GM19328 (cell line): ENCODE data around the gene PRIMA1.

Experiments used
- ATAC-seq: cut with Tn5 transposase; IDR thresholded peaks from one replicate; pipeline ENCODE4 v1.9.1; 2021; ENCODE audit warnings: mild to moderate bottlenecking, moderate library complexity; ENCODE audit not compliant: unreplicated experiment

PRIMA1 gene

GRCh38 chr14:93734086-93734822 is 54.0 kb downstream of the PRIMA1 start:
- ATAC-seq: no peak

DNA sequence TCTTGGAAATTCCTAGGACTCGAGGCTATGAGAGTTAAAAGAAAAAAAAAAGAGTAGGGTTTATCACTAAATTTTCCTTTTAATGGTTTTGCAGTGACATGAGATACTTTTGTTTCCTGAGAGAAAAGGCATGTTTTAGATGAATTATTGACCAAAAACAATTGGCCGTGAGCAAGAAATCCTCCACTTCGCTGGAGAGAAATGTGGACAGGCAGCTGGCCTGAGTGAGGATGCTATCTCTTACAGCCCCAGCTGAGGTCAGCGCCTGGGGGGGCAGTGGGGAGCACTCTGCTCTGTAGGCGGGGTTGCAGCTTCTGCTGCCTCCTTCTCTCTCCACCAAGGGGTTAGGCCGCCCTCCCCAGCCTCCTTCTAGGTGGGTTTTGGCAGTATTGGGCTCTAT is 54.7 kb downstream of the PRIMA1 start:
- no peak for ATAC-seq

DNA sequence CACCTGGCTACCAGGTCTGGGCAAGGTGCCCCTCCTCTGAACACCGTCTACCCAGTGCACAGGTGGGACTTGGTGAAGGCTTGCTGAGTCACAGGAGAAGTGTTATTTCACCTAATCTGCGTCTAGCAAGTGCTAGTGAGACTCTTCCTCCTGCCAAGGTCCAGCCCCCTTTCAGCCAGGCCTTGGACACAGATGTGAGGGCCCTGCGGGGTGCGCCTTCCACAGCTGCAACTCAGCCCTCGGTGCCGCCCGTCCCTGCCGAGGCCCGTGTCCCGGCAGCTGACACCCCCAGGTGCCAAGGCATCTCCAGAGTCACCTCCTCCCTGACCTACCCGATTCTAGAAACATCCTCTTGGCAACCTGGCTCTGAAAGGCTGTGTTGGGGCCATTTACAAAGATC is 55.1 kb downstream of the PRIMA1 start:
- no peak for ATAC-seq

DNA sequence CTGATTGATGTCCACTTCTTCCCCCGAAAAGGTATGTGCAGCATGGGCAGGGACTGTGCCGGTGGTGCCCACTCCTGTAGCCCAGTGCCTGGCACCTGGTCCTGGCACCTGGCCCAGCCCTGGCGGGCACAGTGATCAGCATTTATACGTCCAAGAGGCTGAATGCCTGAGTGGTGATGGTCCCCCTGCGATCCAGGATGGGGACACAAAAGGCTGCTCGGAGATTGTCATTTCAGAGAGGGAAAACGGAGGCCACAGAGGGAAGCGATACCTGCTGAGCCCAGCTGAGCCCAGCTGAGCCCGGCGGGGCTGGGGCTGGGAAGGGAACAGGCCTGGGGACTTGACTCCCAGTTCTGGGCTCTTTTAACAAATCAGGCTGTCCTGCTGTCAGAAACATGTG is 55.8 kb downstream of the PRIMA1 start:
- ATAC-seq: no peak

DNA sequence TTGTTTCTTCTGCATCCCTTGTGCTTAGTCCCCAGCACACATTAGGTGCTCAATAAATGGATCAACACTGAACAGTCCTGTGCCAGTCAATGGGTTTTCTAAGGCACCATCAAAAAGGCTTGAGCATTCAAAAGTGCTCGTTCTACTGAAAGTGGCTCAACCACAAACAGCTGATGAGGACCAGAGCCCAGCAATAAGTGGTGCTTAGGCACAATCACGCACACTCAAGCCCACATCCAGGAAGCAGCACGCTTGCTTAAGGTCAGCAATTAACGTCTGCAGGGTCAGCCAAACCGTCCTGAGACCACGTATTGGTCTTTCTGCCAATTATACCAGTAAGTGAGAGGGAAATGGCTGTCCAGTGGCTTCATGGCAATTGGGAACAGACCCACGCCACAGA is 56.5 kb downstream of the PRIMA1 start:
- no peak for ATAC-seq

DNA sequence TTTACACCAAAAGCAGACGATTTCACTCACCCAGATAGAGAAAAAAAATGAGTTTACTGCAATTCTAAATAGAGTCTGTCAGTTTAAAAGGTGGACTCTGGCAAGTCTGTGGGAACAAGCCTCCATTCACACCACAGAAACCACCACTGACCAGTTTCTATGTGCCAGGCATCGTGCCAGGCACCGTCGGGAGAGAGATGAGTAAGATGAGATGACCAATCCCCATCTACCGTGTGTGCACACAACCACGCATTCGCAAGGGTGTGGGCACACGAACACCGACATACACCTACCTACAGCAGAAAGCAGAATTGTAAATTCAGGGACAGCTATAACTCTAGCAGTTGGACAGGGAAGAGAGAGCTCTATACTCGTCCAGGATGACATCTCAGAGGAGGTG is 58.3 kb downstream of the PRIMA1 start:
- ATAC-seq: no peak

GRCh38 chr14:93728651-93729016 is 59.7 kb downstream of the PRIMA1 start:
- ATAC-seq: no peak

- no peak for ATAC-seq
Measured at GRCh38 chr14:93727917-93728650, 60.2 kb downstream of the PRIMA1 start.

DNA sequence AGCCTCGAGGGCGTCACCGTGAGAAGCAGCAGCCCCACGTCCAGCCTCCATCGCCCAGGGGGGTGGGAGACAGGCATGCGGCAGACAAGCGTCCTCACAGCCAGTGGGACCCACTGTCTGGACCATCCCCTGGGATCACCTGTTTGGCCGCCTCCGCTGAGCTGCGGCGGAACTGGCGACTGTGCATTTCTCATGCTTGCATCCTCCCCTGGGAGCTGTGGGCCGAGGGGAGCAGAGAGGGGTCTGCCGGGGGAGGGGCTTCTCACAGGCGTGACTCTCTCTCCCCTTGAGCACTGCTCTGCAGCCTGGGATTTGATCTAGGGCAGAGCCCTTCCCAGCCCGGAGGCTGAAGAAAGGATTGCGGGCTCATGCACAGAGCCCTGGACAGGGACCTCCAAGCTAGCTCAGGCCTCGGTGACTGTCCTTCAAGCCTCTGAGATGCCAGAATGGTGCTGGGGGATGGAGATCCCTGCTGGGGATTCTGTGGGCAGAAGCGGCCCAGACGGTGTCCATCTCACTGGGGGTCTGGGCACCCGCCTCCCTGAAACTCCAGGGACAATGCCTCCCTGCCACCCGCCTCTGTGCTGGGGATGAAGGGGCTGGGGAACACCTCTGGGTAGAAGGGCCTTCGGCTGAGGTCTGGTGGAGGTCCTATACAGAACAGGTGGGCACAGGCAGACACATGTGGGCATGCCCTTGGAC is 61.1 kb downstream of the PRIMA1 start:
- no peak for ATAC-seq

GRCh38 chr14:93725993-93726392 is 62.3 kb downstream of the PRIMA1 start:
- ATAC-seq: no peak

DNA sequence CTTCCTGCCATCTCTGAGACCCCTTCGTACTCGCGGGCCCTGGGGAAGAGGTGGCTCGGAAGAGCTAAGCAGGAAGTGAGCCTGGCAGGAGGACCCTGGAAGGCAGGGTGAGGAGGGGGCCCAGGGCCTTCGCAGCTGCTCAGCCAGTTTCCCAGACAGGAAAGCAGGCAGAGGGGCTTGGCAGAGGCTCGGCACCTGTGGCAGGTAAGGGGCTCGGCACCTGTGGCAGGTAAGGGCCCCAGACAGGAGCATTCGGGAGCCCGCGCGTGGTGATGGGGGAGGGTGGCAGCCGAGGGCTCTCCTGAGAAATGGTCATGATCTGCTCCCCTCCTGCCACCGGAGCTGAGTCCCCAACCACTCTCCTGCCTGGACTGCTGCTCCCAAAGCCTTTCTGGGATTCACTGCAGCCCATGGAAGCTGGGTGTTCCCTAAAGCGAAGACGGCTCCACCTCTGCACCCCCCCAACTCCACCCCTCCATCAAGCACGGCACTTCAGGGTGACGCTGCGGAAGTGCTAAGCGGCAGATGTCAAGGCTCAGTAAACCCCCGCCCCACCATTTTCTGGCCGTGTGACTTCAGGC is 63.2 kb downstream of the PRIMA1 start:
- no peak for ATAC-seq

DNA sequence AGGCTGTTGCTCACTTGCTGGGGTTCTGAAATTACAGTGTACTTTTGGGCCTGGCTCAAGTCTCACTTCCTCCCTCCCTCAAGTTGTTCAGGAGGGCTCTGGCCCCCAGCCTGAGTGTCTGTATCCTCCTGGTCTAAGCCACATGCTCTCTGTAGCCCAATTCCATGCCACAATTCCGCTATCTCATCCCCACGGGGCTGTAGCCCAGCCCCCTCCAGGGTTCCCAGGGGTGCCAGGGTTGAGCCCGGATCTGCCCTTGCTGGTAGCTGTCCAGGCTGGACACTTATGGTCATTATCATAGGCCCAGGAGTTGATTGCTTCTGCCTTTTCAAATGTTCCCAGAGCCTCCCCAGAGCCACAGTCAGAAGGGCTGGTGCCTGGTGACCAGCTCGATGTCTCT is 65.3 kb downstream of the PRIMA1 start:
- no peak for ATAC-seq

DNA sequence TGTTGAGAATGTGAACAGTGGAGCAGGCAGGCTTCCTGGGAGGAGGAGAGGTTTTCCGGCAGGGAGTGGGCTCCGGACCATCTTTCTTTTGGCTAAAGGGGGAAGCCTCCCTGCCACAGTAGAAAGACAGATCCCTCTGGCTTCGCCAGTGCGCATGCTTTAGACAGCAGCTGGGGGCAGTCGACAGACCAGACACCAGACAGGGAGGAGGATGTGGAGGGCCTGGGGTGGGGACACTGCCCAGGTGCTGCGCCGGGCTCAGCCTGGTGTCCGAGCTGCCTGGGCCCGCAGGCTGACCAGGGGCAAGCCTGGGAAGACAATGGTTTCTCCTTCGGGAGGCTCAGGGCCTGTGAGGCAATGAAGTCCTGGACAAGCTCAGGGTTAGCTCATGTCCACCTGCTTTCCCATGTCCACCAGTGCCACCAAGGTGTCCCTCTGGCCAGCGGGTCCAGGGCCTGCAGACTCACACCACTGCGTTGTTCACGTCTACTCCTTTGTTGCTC is 67.3 kb downstream of the PRIMA1 start:
- ATAC-seq: no peak

GRCh38 chr14:93720076-93720815 is 68.0 kb downstream of the PRIMA1 start:
- no peak for ATAC-seq

DNA sequence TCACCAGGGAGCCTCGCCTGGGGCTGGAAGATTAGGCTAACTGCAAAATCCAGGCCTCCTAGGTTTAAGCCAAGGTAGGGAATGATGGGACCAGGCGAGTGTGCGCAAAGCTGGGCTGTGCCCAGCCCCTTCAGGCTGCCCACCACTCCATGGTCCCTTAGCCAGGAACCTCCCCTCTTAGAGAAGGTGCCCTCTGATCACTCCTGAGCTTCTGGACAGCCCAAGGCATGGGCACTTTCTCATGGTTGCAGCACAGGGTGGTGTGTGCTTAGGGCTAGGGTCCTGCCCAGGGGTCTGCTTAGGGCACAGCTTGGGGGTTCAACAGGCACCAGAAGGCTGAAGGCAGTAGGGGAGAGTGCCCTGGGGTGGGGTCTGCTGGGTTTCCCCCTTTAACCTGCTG is 69.0 kb downstream of the PRIMA1 start:
- ATAC-seq: no peak

- ATAC-seq: no peak
Measured at GRCh38 chr14:93717668-93718320, 70.5 kb downstream of the PRIMA1 start.

GRCh38 chr14:93716746-93717667 is 71.3 kb downstream of the PRIMA1 start:
- no peak for ATAC-seq

DNA sequence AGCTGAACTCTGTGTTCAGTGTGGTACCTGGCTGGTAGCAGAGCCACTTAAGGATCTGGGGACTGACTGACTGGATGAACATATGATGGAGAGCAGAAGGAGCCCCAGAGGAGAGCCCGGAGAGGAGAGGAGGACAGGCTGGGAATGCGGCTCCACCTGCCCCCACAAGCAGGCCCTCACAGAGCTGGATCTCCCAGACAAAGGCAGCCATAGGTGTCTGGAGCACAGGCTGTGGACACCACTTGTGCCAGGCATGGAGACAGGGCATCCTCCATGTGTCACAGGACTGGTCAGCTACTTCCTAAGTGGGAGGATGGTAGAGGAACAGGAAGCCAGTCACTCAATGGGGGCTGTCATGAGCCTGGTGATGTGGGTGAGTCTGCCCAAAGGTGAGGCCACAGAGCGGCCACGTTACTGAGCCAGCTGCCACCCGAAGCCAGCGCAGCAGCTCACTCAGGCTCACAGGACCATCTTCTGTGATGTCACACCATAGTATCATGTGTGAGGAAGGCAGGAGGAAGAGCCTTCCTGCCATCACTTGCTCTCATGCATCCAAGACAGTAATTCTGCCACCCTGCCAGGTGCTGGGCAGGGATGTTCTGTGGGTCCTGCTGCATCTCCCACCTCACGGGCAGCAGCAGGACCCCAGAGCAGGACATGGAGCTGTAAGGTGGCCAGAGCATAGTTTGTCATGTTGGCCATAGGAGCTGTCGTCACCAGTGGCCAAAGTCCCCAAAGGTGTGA is 72.1 kb downstream of the PRIMA1 start:
- ATAC-seq: no peak
